H1 (cell line): ENCODE data around the gene ABCB10. TPM values are rescaled to one million over a fixed set of nuclear protein-coding genes. Genes with fewer than 3 reads are reported as not detected.
A peak's percentile ranks its signal among the peaks of the same experiment; 100 is the strongest.

Experiments
- CTCF ChIA-PET: fragments of 300-600 bp; sonication (Branson Sonifier 250); formaldehyde crosslinking; loops from one replicate; lab custom pipeline; 2021; ENCODE audit not compliant: partially characterized antibody; lab: Charles Lee
- POLR2A ChIA-PET: fragments of 300-600 bp; sonication (Branson Sonifier 250); formaldehyde crosslinking; loops from one replicate; lab custom pipeline; 2021; ENCODE audit warnings: inconsistent platforms; ENCODE audit not compliant: partially characterized antibody; lab: Charles Lee
- DNase-seq, 2 experiments: peaks; one replicate each; pipeline versions ENCODE4 v3.0.0 to v3.0.0-alpha.2; 2010 to 2022; ENCODE audit warnings: low spot score in 2 of 2, low read depth in 1 of 2, mixed read lengths in 1 of 2
- FAIRE-seq: peaks from 2 replicates; lab custom pipeline; 2011; peaks lifted over from hg19 to GRCh38; lab: Jason Lieb, UNC
- H2AFZ ChIP-seq: 2 replicates; pipeline ENCODE4 v1.8.1; 2012; ENCODE audit warnings: low read length, inconsistent platforms
- H2AK5ac ChIP-seq: 2 replicates; pipeline ENCODE4 v1.6.1; 2013; ENCODE audit warnings: low read depth, low read length
- H2BK120ac ChIP-seq: replicated peaks from 2 replicates; pipeline ENCODE3; 2013; ENCODE audit warnings: low read depth, low read length, inconsistent platforms
- H2BK12ac ChIP-seq: 2 replicates; pipeline ENCODE4 v1.6.1; 2013; ENCODE audit warnings: low read depth, low read length
- H2BK15ac ChIP-seq: 2 replicates; pipeline ENCODE4 v1.6.1; 2013; ENCODE audit warnings: low read length
- H2BK20ac ChIP-seq: 2 replicates; pipeline ENCODE4 v1.6.1; 2013; ENCODE audit warnings: low read length
- H2BK5ac ChIP-seq: 2 replicates; pipeline ENCODE4 v1.6.1; 2013; ENCODE audit warnings: low read depth, low read length
- H3K14ac ChIP-seq: 2 replicates; pipeline ENCODE4 v1.6.1; 2013; ENCODE audit warnings: inconsistent platforms; ENCODE audit not compliant: insufficient read length
- H3K18ac ChIP-seq: 2 replicates; pipeline ENCODE4 v1.6.1; 2013; ENCODE audit warnings: low read length; ENCODE audit errors: extremely low read depth
- H3K23ac ChIP-seq: 2 replicates; pipeline ENCODE4 v1.6.1; 2013; ENCODE audit warnings: inconsistent platforms; ENCODE audit not compliant: insufficient read length
- H3K23me2 ChIP-seq: 2 replicates; pipeline ENCODE4 v1.6.1; 2013; ENCODE audit warnings: low read depth, low read length
- H3K27ac ChIP-seq: 2 replicates; pipeline ENCODE4 v1.6.1; 2011; ENCODE audit warnings: low read depth, low read length, inconsistent platforms
- H3K27me3 ChIP-seq, 4 experiments: replicated peaks in 1 of 4; 1 replicate in 1 of 4; 2 replicates in 3 of 4; pipeline versions ENCODE4 v1.6.1 to v1.8.1; 2011 to 2013; ENCODE audit warnings: low read length in 3 of 4, mild to moderate bottlenecking in 3 of 4, inconsistent platforms in 2 of 4, mixed read lengths in 2 of 4, moderate library complexity in 1 of 4; ENCODE audit not compliant: control insufficient read depth in 3 of 4, insufficient read depth in 3 of 4; ENCODE audit errors: extremely low read depth in 1 of 4
- H3K36me3 ChIP-seq, 4 experiments: 2 replicates each; pipeline versions ENCODE4 v1.6.1 to v1.8.1; 2011 to 2013; ENCODE audit warnings: mild to moderate bottlenecking in 4 of 4, low read length in 3 of 4, moderate library complexity in 2 of 4, control low read depth in 1 of 4, inconsistent platforms in 1 of 4; ENCODE audit not compliant: insufficient read depth in 4 of 4, control insufficient read depth in 2 of 4
- H3K4ac ChIP-seq: replicated peaks from 2 replicates; pipeline ENCODE3; 2013; ENCODE audit warnings: low read length, low read depth, mixed read lengths, inconsistent platforms; ENCODE audit not compliant: insufficient read length
- H3K4me1 ChIP-seq, 4 experiments: replicated peaks in 1 of 4; 1 replicate in 1 of 4; 2 replicates in 3 of 4; pipeline versions ENCODE4 v1.6.1 to v1.8.1; 2011 to 2013; ENCODE audit warnings: low read length in 3 of 4, inconsistent platforms in 2 of 4, mixed read lengths in 1 of 4; ENCODE audit not compliant: insufficient read depth in 4 of 4, control insufficient read depth in 3 of 4
- H3K4me2 ChIP-seq, 2 experiments: 2 replicates each; pipeline versions ENCODE4 v1.6.1 to v1.8.1; 2011 to 2013; ENCODE audit warnings: low read depth in 2 of 2, low read length in 2 of 2, control low read depth in 1 of 2, inconsistent platforms in 1 of 2, mild to moderate bottlenecking in 1 of 2; ENCODE audit not compliant: insufficient read depth in 1 of 2
- H3K4me3 ChIP-seq, 4 experiments: fragments of 200-600, 300-600 bp in 1 of 4; sonication (generic), shearing (Covaris generic), sonication (Bioruptor Twin) in 1 of 4; 2 replicates each; pipeline versions ENCODE4 v1.5.1 to v1.8.1; 2011 to 2016; ENCODE audit warnings: low read length in 4 of 4, low read depth in 3 of 4, control low read depth in 2 of 4, inconsistent platforms in 2 of 4, mild to moderate bottlenecking in 2 of 4, mixed read lengths in 1 of 4, moderate library complexity in 1 of 4; ENCODE audit not compliant: insufficient read depth in 2 of 4; ENCODE audit errors: extremely low read depth in 1 of 4
- H3K56ac ChIP-seq: replicated peaks from 2 replicates; pipeline ENCODE3; 2013; ENCODE audit warnings: low read depth, mild to moderate bottlenecking, mixed read lengths, low read length, inconsistent platforms; ENCODE audit not compliant: insufficient read length
- H3K79me1 ChIP-seq: 2 replicates; pipeline ENCODE4 v1.6.1; 2013; ENCODE audit warnings: low read depth, low read length, control low read depth
- H3K79me2 ChIP-seq, 2 experiments: 2 replicates each; pipeline versions ENCODE4 v1.6.1 to v1.8.1; 2012 to 2013; ENCODE audit warnings: low read length in 2 of 2, mild to moderate bottlenecking in 2 of 2, inconsistent platforms in 1 of 2; ENCODE audit not compliant: insufficient read depth in 2 of 2, control insufficient read depth in 1 of 2
- H3K9ac ChIP-seq, 4 experiments: replicated peaks in 1 of 4; 1 replicate in 1 of 4; 2 replicates in 3 of 4; pipeline versions ENCODE4 v1.6.1 to v1.8.1; 2011 to 2013; ENCODE audit warnings: low read depth in 3 of 4, low read length in 3 of 4, control low read depth in 2 of 4, mild to moderate bottlenecking in 2 of 4, moderate library complexity in 2 of 4, inconsistent platforms in 1 of 4; ENCODE audit errors: extremely low read depth in 1 of 4
- H3K9me3 ChIP-seq, 2 experiments: 2 replicates each; pipeline versions ENCODE4 v1.6.1 to v1.8.1; 2012 to 2013; ENCODE audit warnings: mild to moderate bottlenecking in 2 of 2, moderate library complexity in 2 of 2, control low read depth in 1 of 2, inconsistent platforms in 1 of 2, low read depth in 1 of 2, low read length in 1 of 2, mixed read lengths in 1 of 2; ENCODE audit not compliant: insufficient read depth in 2 of 2
- H4K20me1 ChIP-seq, 2 experiments: replicated peaks in 1 of 2; 2 replicates each; pipeline versions ENCODE3 to v1.8.1; 2011 to 2013; ENCODE audit warnings: inconsistent platforms in 2 of 2, low read length in 2 of 2, mild to moderate bottlenecking in 1 of 2; ENCODE audit not compliant: insufficient read depth in 2 of 2, control insufficient read depth in 1 of 2
- H4K5ac ChIP-seq: 2 replicates; pipeline ENCODE4 v1.6.1; 2013; ENCODE audit warnings: low read length, low read depth, mixed read lengths, inconsistent platforms; ENCODE audit not compliant: insufficient read length
- H4K8ac ChIP-seq: 2 replicates; pipeline ENCODE4 v1.8.0; 2013; ENCODE audit warnings: mild to moderate bottlenecking, moderate library complexity, low read length, inconsistent platforms; ENCODE audit not compliant: insufficient read depth; ENCODE audit errors: extremely low read depth
- H4K91ac ChIP-seq: replicated peaks from 2 replicates; pipeline ENCODE3; 2013; ENCODE audit warnings: low read length, mixed read lengths, inconsistent platforms; ENCODE audit not compliant: insufficient read length
- KDM5A ChIP-seq: fragments of 200-600 bp; IDR thresholded peaks from 2 replicates; pipeline ENCODE4 v1.7.1; 2012; ENCODE audit warnings: mild to moderate bottlenecking, low read length, inconsistent platforms, mixed read lengths
- TAF7 ChIP-seq: optimal IDR thresholded peaks from 2 replicates; pipeline ENCODE3; 2011; ENCODE audit warnings: low read depth, mild to moderate bottlenecking, inconsistent platforms, low read length, moderate library complexity, borderline replicate concordance
- WGBS, 2 experiments: shearing (Covaris generic) in 1 of 2; methylation state at CpG; one replicate each; pipeline versions ENCODE4 v1.1.6 to v1.1.7; 2013 to 2015; ENCODE audit warnings: low lambda C conversion rate in 2 of 2, mixed read lengths in 2 of 2, inconsistent platforms in 1 of 2, low coverage in 1 of 2, missing lambda C conversion rate in 1 of 2; ENCODE audit not compliant: insufficient replicate concordance in 2 of 2, insufficient coverage in 1 of 2, insufficient read length in 1 of 2; ENCODE audit errors: extremely low coverage in 1 of 2, missing lambda C conversion rate in 1 of 2; 5-methylcytosine and 5-hydroxymethylcytosine counted together
- polyA plus RNA-seq, 7 experiments: library from polyadenylated mRNA; depleted of rRNA in 3 of 7; stranded (reverse) in 5 of 7; unstranded in 2 of 7; fragments of >200 nt in 5 of 7; fragments of 200-250 nt in 2 of 7; gene quantifications; 1 replicate in 5 of 7; 2 replicates in 1 of 7; 4 replicates in 1 of 7; pipeline versions ENCODE4 v1.2.1 to v1.2.3, GENCODE V29; 2011 to 2013; ENCODE audit warnings: missing spikeins in 2 of 7, mixed read lengths in 2 of 7
- total RNA-seq: library from RNA; stranded (reverse); fragmentation: NEBNext Ultra II Directional; extraction: Animal tissue kit (Norgen Biotek cat#: 25700); gene quantifications from 2 replicates; pipeline ENCODE4 v1.2.1, GENCODE V29; 2021
- TF ChIP-seq, protein P1 (sequence below): IDR thresholded peaks from 2 replicates; pipeline ENCODE4 v1.6.1; 2012; ENCODE audit warnings: inconsistent platforms
- TF ChIP-seq, protein P2 (sequence below): IDR thresholded peaks from 2 replicates; pipeline ENCODE4 v1.6.1; 2012; ENCODE audit warnings: inconsistent platforms

Gene ABCB10
- total and polyA plus RNA-seq, 2 of the 8 experiments (the other 6 are each of a cell fraction or from before 2014, with no cell fraction given), result 3.6 to 11.9 TPM

DNA sequence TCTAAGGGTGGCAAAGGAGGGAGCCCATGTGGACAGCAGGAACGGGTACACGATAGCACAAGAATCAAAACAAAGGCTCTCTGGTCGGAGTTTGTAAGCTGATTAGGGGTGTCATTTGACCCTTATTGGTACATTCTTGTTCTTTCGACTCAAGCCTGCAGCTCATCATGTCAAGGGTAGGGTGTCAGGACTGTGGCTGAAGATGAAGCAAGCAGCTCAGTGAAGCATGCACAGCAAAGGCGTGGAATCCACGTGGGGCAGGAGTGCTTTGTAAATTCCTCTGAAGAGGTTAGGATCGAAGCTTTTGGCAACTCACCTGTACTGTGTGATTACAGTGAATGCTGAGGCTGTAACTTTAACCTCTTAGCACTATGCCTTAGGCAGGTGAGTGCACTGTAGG is 4.7 kb upstream of the ABCB10 start:
- Histone ChIP-seq H4K5ac (no peak overlapping the region), H3K4me1 (peaks cover 0 to 6% (median 1%) of the 10 kb centered on the region in 4 experiments; a peak in 3 of 7 replicates), H2BK12ac (peak overlapping the region; percentile 72; the same call in 1 of the 2 replicates), H3K4me3 (no peak overlapping the region), H3K9me3 (no peaks in the 10 kb centered on the region), H2BK20ac (no peak overlapping the region), H2BK120ac (peak overlapping the region; percentile 48), H3K27ac (no peak overlapping the region), H4K91ac (peak overlapping the region; percentile 48), H4K8ac (no peak overlapping the region), H2BK5ac (no peak overlapping the region), H3K14ac (no peak overlapping the region), H3K4me2 (no peak overlapping the region; a peak in 1 of 4 replicates), H3K18ac (no peak overlapping the region), H2BK15ac (0 out of 2 replicates have a peak overlapping the region, but pooled peaks have one; percentile 4), H2AK5ac (no peak overlapping the region), H3K4ac (no peak overlapping the region), H3K79me2 (no peaks in the 10 kb centered on the region), H3K56ac (no peak overlapping the region), H3K27me3 (no peaks in the 10 kb centered on the region), H4K20me1 (no peaks in the 10 kb centered on the region), H2AFZ (peak overlapping the region; percentile 92), H3K23me2 (no peaks in the 10 kb centered on the region; the same call in 1 of the 2 replicates), H3K23ac (no peak overlapping the region), H3K36me3 (no peaks in the 10 kb centered on the region), H3K79me1 (no peaks in the 10 kb centered on the region), H3K9ac (no peak overlapping the region)
- FAIRE-seq (peak; percentile 42), DNase-seq (no peak)
- POLR2A ChIA-PET, result no interaction called here
- whole genome bisulfite sequencing, 2 experiments, result 54% methylated on average over 7 of the region's 7 CpGs; no CpG with 5 or more reads in 1 of the 2 experiments
- TF ChIP-seq TAF7 (no peak), KDM5A (no peak)
- TF ChIP-seq, protein P1, sequence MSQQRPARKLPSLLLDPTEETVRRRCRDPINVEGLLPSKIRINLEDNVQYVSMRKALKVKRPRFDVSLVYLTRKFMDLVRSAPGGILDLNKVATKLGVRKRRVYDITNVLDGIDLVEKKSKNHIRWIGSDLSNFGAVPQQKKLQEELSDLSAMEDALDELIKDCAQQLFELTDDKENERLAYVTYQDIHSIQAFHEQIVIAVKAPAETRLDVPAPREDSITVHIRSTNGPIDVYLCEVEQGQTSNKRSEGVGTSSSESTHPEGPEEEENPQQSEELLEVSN, result peak; percentile 67; the same call in 1 of the 2 replicates
- TF ChIP-seq, protein P2, sequence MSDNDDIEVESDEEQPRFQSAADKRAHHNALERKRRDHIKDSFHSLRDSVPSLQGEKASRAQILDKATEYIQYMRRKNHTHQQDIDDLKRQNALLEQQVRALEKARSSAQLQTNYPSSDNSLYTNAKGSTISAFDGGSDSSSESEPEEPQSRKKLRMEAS, result peak; percentile 68
- CTCF ChIA-PET, result interaction anchor here (0.7 to 1.6 kb wide), 3 partner anchors 55 to 98 kb away, joined by 3 read pairs; no protein-coding TSS in a partner anchor
